Ascending aorta (tissue), 2 donors: Measurements from ENCODE around the gene BABAM2. TPM values are rescaled to one million over a fixed set of nuclear protein-coding genes. Genes with fewer than 3 reads are reported as not detected.

ENCODE experiments used
- DNase-seq, 2 donors: peaks; one replicate each; pipeline ENCODE4 v3.0.0-alpha.2; 2019; ENCODE audit warnings: low spot score in 2 of 2
- H3K27ac ChIP-seq, 2 donors: fragments of 200-600 bp; sonication (generic); one replicate each; pipeline ENCODE4 v1.5.1; 2016 to 2017; ENCODE audit warnings: mild to moderate bottlenecking in 1 of 2
- H3K27me3 ChIP-seq: fragments of 200-600 bp; sonication (generic); one replicate; pipeline ENCODE4 v1.5.1; 2017
- H3K36me3 ChIP-seq, 2 donors: fragments of 200-600 bp; sonication (generic); one replicate each; pipeline ENCODE4 v1.5.1; 2016
- H3K4me1 ChIP-seq, 2 donors: fragments of 200-600 bp; sonication (generic); one replicate each; pipeline ENCODE4 v1.5.1; 2016 to 2017; ENCODE audit warnings: mild to moderate bottlenecking in 1 of 2
- H3K4me3 ChIP-seq, 2 donors: fragments of 200-600 bp; sonication (generic); one replicate each; pipeline ENCODE4 v1.5.1; 2016 to 2017; ENCODE audit warnings: mild to moderate bottlenecking in 1 of 2
- H3K9me3 ChIP-seq, 2 donors: fragments of 200-600 bp; sonication (generic); one replicate each; pipeline ENCODE4 v1.5.1; 2016
- CTCF ChIP-seq, 3 experiments: fragments of 200-600 bp in 2 of 3; fragments of 450-650 bp in 1 of 3; sonication (generic) in 2 of 3; IDR thresholded peaks; one replicate each; pipeline ENCODE4 v1.5.1; 2016 to 2019; ENCODE audit warnings: antibody characterized with exemption in 3 of 3, mild to moderate bottlenecking in 1 of 3, moderate library complexity in 1 of 3
- intact Hi-C: fragments of 100-400 bp; cut with DNase I; formaldehyde crosslinking; loops from one replicate; pipeline ENCODE4 v1.15.1; 2023
- total RNA-seq: library from RNA; depleted of rRNA; stranded (reverse); fragments of >200 nt; gene quantifications from one replicate; pipeline ENCODE4 v1.1.0, GENCODE V29; 2016

BABAM2 gene
- total RNA-seq, 1 donor from 2014 or later, result 19.6 TPM

DNA sequence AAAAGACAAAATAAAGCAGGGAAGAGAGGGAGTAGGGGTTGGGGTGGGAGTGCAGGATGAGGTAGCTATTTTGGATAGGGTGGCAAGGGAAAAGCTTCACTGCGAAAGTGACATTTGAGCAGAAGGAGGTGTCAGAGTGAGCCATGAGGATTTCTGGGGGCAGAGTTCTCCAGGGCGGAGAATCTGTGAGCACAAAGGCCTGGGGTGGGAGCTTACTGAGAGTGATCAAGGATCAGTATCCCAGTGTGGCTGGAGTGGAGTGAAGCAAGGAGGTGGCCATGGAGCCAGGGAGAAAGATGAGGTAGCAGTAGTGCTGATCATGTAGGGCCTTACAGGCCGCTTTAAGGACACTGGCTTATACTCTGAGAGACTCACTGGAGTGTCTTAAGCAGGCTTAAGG lies 291.3 kb downstream of the BABAM2 start:
- DNase-seq, result no peak
- no peaks in the 10 kb centered on the region for H3K4me1 ChIP-seq
- no peak overlapping the region for H3K4me3 ChIP-seq
- H3K27me3 ChIP-seq, result no peaks in the 10 kb centered on the region
- no peak for TF ChIP-seq CTCF (IDR thresholded peaks at IDR 0.05)
- intact Hi-C loops, result no loop called here
- H3K27ac ChIP-seq, result no peak overlapping the region
- peaks cover 6 to 7% of the 10 kb centered on the region in 2 donors for H3K9me3 ChIP-seq
- no peaks in the 10 kb centered on the region for H3K36me3 ChIP-seq

DNA sequence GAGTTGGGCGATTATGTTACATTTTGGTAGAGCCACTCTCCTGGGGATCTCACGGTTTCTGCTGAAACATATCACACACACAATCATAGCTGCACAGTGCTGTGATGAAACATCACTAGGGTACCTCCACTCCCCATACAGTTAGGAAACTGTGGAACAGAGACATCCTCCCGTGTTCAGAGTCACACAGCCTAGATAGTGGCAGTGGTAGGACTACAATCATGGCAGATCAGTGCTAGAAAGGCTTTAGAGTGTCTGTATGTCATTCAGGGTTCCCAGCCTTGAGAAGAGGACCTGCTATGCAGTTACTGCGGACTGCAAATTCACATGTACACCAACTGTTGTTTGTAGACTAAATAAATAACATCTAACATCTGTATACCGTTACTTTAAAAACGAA lies 291.8 kb downstream of the BABAM2 start:
- DNase-seq, result no peak
- Histone ChIP-seq H3K4me1 (no peaks in the 10 kb centered on the region), H3K9me3 (peaks cover under 1 to 2% of the 10 kb centered on the region in 2 donors), H3K36me3 (no peaks in the 10 kb centered on the region), H3K27ac (no peak overlapping the region), H3K27me3 (no peaks in the 10 kb centered on the region), H3K4me3 (no peak overlapping the region)
- no peak for TF ChIP-seq CTCF (IDR thresholded peaks at IDR 0.05)
- intact Hi-C loops, result no loop called here

GRCh38 chr2:28185153-28185552 lies 294.6 kb downstream of the BABAM2 start:
- Histone ChIP-seq H3K27ac (no peak overlapping the region), H3K9me3 (no peaks in the 10 kb centered on the region), H3K4me1 (no peaks in the 10 kb centered on the region), H3K4me3 (no peak overlapping the region), H3K27me3 (no peaks in the 10 kb centered on the region), H3K36me3 (no peaks in the 10 kb centered on the region)
- DNase-seq, result no peak
- intact Hi-C loops, result no loop called here
- TF ChIP-seq CTCF (IDR thresholded peaks at IDR 0.05), result no peak

DNA sequence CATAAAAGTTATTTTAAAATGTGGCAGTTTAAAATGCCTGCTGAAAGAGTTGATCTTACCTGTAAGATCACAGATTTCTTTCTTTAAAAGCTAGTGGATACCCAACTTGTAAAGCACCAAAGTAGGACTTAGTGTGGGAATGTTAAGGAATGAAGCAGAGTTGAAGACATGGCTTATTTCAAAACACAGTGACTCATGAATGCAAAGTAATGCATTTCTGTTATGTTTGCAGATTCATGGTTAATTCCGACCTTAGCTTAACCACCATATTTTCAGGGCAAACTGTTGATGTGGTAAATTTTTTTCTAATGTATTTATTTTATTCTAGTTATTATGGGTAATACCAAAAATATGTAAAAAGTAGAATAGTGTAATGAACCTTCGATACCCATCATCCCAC lies 295.4 kb downstream of the BABAM2 start:
- no peak for DNase-seq
- Histone ChIP-seq H3K27me3 (no peaks in the 10 kb centered on the region), H3K27ac (no peak overlapping the region), H3K9me3 (no peaks in the 10 kb centered on the region), H3K36me3 (no peaks in the 10 kb centered on the region), H3K4me1 (no peaks in the 10 kb centered on the region), H3K4me3 (no peak overlapping the region)
- intact Hi-C loops, result no loop called here
- TF ChIP-seq CTCF (IDR thresholded peaks at IDR 0.05), result no peak

DNA sequence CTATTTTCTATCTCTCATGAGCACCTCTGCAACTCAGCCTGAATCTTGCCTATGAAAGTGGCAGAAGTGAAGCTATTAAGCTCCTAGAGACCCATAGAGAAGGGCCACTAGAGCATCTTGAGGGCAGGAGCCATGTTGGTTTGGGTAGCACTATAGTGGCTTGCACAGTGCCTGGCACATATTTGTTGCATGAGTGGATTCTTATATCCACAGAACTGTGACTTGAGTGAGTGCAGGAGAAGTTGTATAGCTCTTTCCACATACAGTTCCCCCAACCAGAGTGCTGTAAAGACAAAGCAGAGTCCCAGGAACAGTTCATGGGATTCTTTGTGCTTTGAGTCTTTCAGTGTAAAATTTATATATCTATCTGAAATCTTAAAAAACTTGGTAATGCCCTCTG lies 296.7 kb downstream of the BABAM2 start:
- Histone ChIP-seq H3K4me1 (no peaks in the 10 kb centered on the region), H3K27ac (no peak overlapping the region), H3K4me3 (no peak overlapping the region), H3K36me3 (no peaks in the 10 kb centered on the region), H3K27me3 (no peaks in the 10 kb centered on the region), H3K9me3 (no peaks in the 10 kb centered on the region)
- no peak for DNase-seq
- TF ChIP-seq CTCF (IDR thresholded peaks at IDR 0.05), result no peak
- intact Hi-C loops, result no loop called here

GRCh38 chr2:28188436-28188835 lies 297.9 kb downstream of the BABAM2 start:
- no peak for TF ChIP-seq CTCF (IDR thresholded peaks at IDR 0.05)
- intact Hi-C loops, result no loop called here
- H3K27me3 ChIP-seq, result no peaks in the 10 kb centered on the region
- H3K27ac ChIP-seq, result no peak overlapping the region
- DNase-seq, result no peak
- H3K4me1 ChIP-seq, result no peaks in the 10 kb centered on the region
- no peaks in the 10 kb centered on the region for H3K9me3 ChIP-seq
- H3K4me3 ChIP-seq, result no peak overlapping the region
- no peaks in the 10 kb centered on the region for H3K36me3 ChIP-seq
